ENCODE results near the gene FOXI2. TPM values are rescaled to one million over a fixed set of nuclear protein-coding genes. Genes with fewer than 3 reads are reported as not detected.

The FOXI2 gene
- total RNA-seq: under 1 TPM in 2 of 4 donors, not detected in 2; 0.06 TPM
- polyA plus RNA-seq: not detected
- long read RNA-seq, donor 1: 0 reads
- long read RNA-seq, donor 2: 0 reads
- long read RNA-seq, donor 3: 0 reads
- long read RNA-seq, donor 4: 0 reads

- Histone ChIP-seq H3K27me3 (ENCODE audit: control insufficient read depth, insufficient read depth) (no peaks in the 10 kb centered on the region), H3K4me1 (ENCODE audit: control insufficient read depth, insufficient read depth, low read length) (no peaks in the 10 kb centered on the region), H3K27ac (ENCODE audit: low read length) (no peak within 1 kb of the TSS), H3K9me3 (ENCODE audit: control insufficient read depth, low read length) (no peaks in the 10 kb centered on the region), H3K4me3 (ENCODE audit: low read length) (no peak within 1 kb of the TSS)
- WGBS: 1% methylated on average over 66 of the region's 66 CpGs
- ATAC-seq (peak in 1 of 2 donors; percentile 33), DNase-seq (no peak)
- intact Hi-C loops (cut with DNase I): loop anchor here in 1 of 4 donors (10.0 kb wide), 1 partner anchor 118 kb away; no protein-coding TSS in a partner anchor
These were observed at the start of gene FOXI2 for GRCh38 chr10:127736915-127737562. Gene FOXI2, plus strand, starts transcription at chr10:127737185. Its CDS starts 89 bp downstream, at chr10:127737274.

GRCh38 chr10:127687548-127687947 lies 49.4 kb upstream of the FOXI2 start:
- Histone ChIP-seq H3K27me3 (ENCODE audit: control insufficient read depth, insufficient read depth) (no peaks in the 10 kb centered on the region), H3K9me3 (ENCODE audit: control insufficient read depth, low read length) (no peaks in the 10 kb centered on the region), H3K27ac (ENCODE audit: low read length) (no peak overlapping the region), H3K4me3 (ENCODE audit: low read length) (no peak overlapping the region), H3K4me1 (ENCODE audit: control insufficient read depth, insufficient read depth, low read length) (no peaks in the 10 kb centered on the region)
- intact Hi-C loops (cut with DNase I): no loop called here
- DNase-seq (no peak), ATAC-seq (no peak)
- WGBS: 60% methylated on average over 6 of the region's 6 CpGs

- WGBS: 81% methylated on average over 2 of the region's 2 CpGs
- ATAC-seq: no peak
These were observed 46.7 kb upstream of the FOXI2 start for GRCh38 chr10:127690176-127690835.

GRCh38 chr10:127694580-127695193 lies 42.3 kb upstream of the FOXI2 start:
- peak in 1 of 3 donors; percentile 48 for DNase-seq

More at GRCh38 chr10:127690176-127690835, 46.7 kb upstream of the FOXI2 start:
- DNase-seq: no peak
- Histone ChIP-seq H3K27me3 (ENCODE audit: control insufficient read depth, insufficient read depth) (no peaks in the 10 kb centered on the region), H3K4me1 (ENCODE audit: control insufficient read depth, insufficient read depth, low read length) (no peaks in the 10 kb centered on the region), H3K27ac (ENCODE audit: low read length) (no peak overlapping the region), H3K9me3 (ENCODE audit: control insufficient read depth, low read length) (peaks cover 2% of the 10 kb centered on the region), H3K4me3 (ENCODE audit: low read length) (no peak overlapping the region)
- intact Hi-C loops (cut with DNase I): no loop called here

GRCh38 chr10:127695431-127695830 lies 41.6 kb upstream of the FOXI2 start:
- ATAC-seq (no peak), DNase-seq (no peak)
- Histone ChIP-seq H3K9me3 (ENCODE audit: control insufficient read depth, low read length) (peaks cover 2% of the 10 kb centered on the region), H3K27me3 (ENCODE audit: control insufficient read depth, insufficient read depth) (no peaks in the 10 kb centered on the region), H3K4me1 (ENCODE audit: control insufficient read depth, insufficient read depth, low read length) (no peaks in the 10 kb centered on the region), H3K4me3 (ENCODE audit: low read length) (no peak overlapping the region), H3K27ac (ENCODE audit: low read length) (no peak overlapping the region)
- intact Hi-C loops (cut with DNase I): no loop called here
- 45% methylated on average over 4 of the region's 4 CpGs for WGBS

More at GRCh38 chr10:127694580-127695193, 42.3 kb upstream of the FOXI2 start:
- Histone ChIP-seq H3K4me3 (ENCODE audit: low read length) (no peak overlapping the region), H3K27ac (ENCODE audit: low read length) (no peak overlapping the region), H3K4me1 (ENCODE audit: control insufficient read depth, insufficient read depth, low read length) (no peaks in the 10 kb centered on the region), H3K9me3 (ENCODE audit: control insufficient read depth, low read length) (peaks cover 2% of the 10 kb centered on the region), H3K27me3 (ENCODE audit: control insufficient read depth, insufficient read depth) (no peaks in the 10 kb centered on the region)
- no peak for ATAC-seq
- intact Hi-C loops (cut with DNase I): no loop called here
- WGBS: 35% methylated on average over 8 of the region's 8 CpGs

GRCh38 chr10:127698886-127699285 lies 38.1 kb upstream of the FOXI2 start:
- no peak overlapping the region for H3K27ac ChIP-seq (ENCODE audit: low read length)
- H3K27me3 ChIP-seq (ENCODE audit: control insufficient read depth, insufficient read depth): no peaks in the 10 kb centered on the region
- intact Hi-C loops (cut with DNase I): no loop called here
- H3K4me3 ChIP-seq (ENCODE audit: low read length): no peak overlapping the region
- DNase-seq (no peak), ATAC-seq (no peak)
- 81% methylated on average over 6 of the region's 6 CpGs for WGBS
- peaks cover 2% of the 10 kb centered on the region for H3K9me3 ChIP-seq (ENCODE audit: control insufficient read depth, low read length)
- no peaks in the 10 kb centered on the region for H3K4me1 ChIP-seq (ENCODE audit: control insufficient read depth, insufficient read depth, low read length)

GRCh38 chr10:127699311-127699710 lies 37.7 kb upstream of the FOXI2 start:
- Histone ChIP-seq H3K9me3 (ENCODE audit: control insufficient read depth, low read length) (peaks cover 2% of the 10 kb centered on the region), H3K27me3 (ENCODE audit: control insufficient read depth, insufficient read depth) (no peaks in the 10 kb centered on the region), H3K4me3 (ENCODE audit: low read length) (no peak overlapping the region), H3K4me1 (ENCODE audit: control insufficient read depth, insufficient read depth, low read length) (no peaks in the 10 kb centered on the region), H3K27ac (ENCODE audit: low read length) (no peak overlapping the region)
- ATAC-seq (no peak), DNase-seq (no peak)
- intact Hi-C loops (cut with DNase I): no loop called here
- 66% methylated on average over 8 of the region's 8 CpGs for WGBS

GRCh38 chr10:127702271-127702670 lies 34.7 kb upstream of the FOXI2 start:
- intact Hi-C loops (cut with DNase I): no loop called here
- Histone ChIP-seq H3K9me3 (ENCODE audit: control insufficient read depth, low read length) (no peaks in the 10 kb centered on the region), H3K27me3 (ENCODE audit: control insufficient read depth, insufficient read depth) (no peaks in the 10 kb centered on the region), H3K4me3 (ENCODE audit: low read length) (no peak overlapping the region), H3K4me1 (ENCODE audit: control insufficient read depth, insufficient read depth, low read length) (no peaks in the 10 kb centered on the region), H3K27ac (ENCODE audit: low read length) (no peak overlapping the region)
- 55% methylated on average over 4 of the region's 4 CpGs for WGBS
- DNase-seq (no peak), ATAC-seq (no peak)

GRCh38 chr10:127715249-127715648 lies 21.7 kb upstream of the FOXI2 start:
- H3K9me3 ChIP-seq (ENCODE audit: control insufficient read depth, low read length): no peaks in the 10 kb centered on the region
- H3K27ac ChIP-seq (ENCODE audit: low read length): no peak overlapping the region
- no peaks in the 10 kb centered on the region for H3K27me3 ChIP-seq (ENCODE audit: control insufficient read depth, insufficient read depth)
- H3K4me1 ChIP-seq (ENCODE audit: control insufficient read depth, insufficient read depth, low read length): no peaks in the 10 kb centered on the region
- ATAC-seq: no peak
- intact Hi-C loops (cut with DNase I): loop anchor here in 1 of 4 donors (5.0 kb wide), 1 partner anchor 137 kb away; no protein-coding TSS in a partner anchor
- 38% methylated on average over 6 of the region's 6 CpGs for whole genome bisulfite sequencing
- no peak for DNase-seq
- no peak overlapping the region for H3K4me3 ChIP-seq (ENCODE audit: low read length)

GRCh38 chr10:127715782-127716378 lies 21.1 kb upstream of the FOXI2 start:
- Histone ChIP-seq H3K27ac (ENCODE audit: low read length) (no peak overlapping the region), H3K27me3 (ENCODE audit: control insufficient read depth, insufficient read depth) (no peaks in the 10 kb centered on the region), H3K9me3 (ENCODE audit: control insufficient read depth, low read length) (no peaks in the 10 kb centered on the region), H3K4me1 (ENCODE audit: control insufficient read depth, insufficient read depth, low read length) (no peaks in the 10 kb centered on the region), H3K4me3 (ENCODE audit: low read length) (no peak overlapping the region)
- intact Hi-C loops (cut with DNase I): loop anchor here in 1 of 4 donors (5.0 kb wide), 1 partner anchor 136 kb away; no protein-coding TSS in a partner anchor
- DNase-seq: no peak
- no peak for ATAC-seq
- 49% methylated on average over 3 of the region's 3 CpGs for WGBS

Data from right cardiac atrium (tissue), 5 donors.